CD4-positive, CD25-positive, alpha-beta regulatory T cell (primary cell): ENCODE measurements around the gene DLL3. TPM values are rescaled to one million over a fixed set of nuclear protein-coding genes. Genes with fewer than 3 reads are reported as not detected.

Source experiments
- ATAC-seq, 2 donors: fragments of 150-1000 bp; cut with Tn5 transposase; one replicate each; pipeline ENCODE4 v1.10.0; 2021; ENCODE audit warnings: low read depth in 2 of 2, moderate number of reproducible peaks in 2 of 2, moderate library complexity in 1 of 2
- DNase-seq, 3 donors: peaks; one replicate each; pipeline versions ENCODE4 v3.0.0 to v3.0.0-alpha.2; 2012 to 2022; ENCODE audit warnings: mixed read lengths in 1 of 3
- H3K27ac ChIP-seq: one replicate; pipeline ENCODE4 v1.7.0; 2013; ENCODE audit warnings: mild to moderate bottlenecking, low read length; ENCODE audit not compliant: insufficient read depth, poor library complexity, severe bottlenecking
- H3K27me3 ChIP-seq: one replicate; pipeline ENCODE4 v1.7.0; 2013; ENCODE audit warnings: low read length; ENCODE audit not compliant: control insufficient read depth, insufficient read depth
- H3K36me3 ChIP-seq: one replicate; pipeline ENCODE4 v1.7.0; 2013; ENCODE audit warnings: mild to moderate bottlenecking, low read length, moderate library complexity; ENCODE audit not compliant: control insufficient read depth, insufficient read depth
- H3K4me1 ChIP-seq: 2 replicates; pipeline ENCODE4 v1.7.0; 2013; ENCODE audit warnings: mild to moderate bottlenecking, low read length; ENCODE audit not compliant: insufficient read depth, control insufficient read depth, poor library complexity, severe bottlenecking
- H3K4me3 ChIP-seq: one replicate; pipeline ENCODE4 v1.7.0; 2013; ENCODE audit warnings: low read depth, mild to moderate bottlenecking, low read length, moderate library complexity
- H3K9me3 ChIP-seq, 2 experiments: 1 replicate in 1 of 2; 2 replicates in 1 of 2; pipeline ENCODE4 v1.7.0; 2013; ENCODE audit warnings: low read length in 2 of 2, mild to moderate bottlenecking in 1 of 2, moderate library complexity in 1 of 2; ENCODE audit not compliant: control insufficient read depth in 2 of 2
- H3K27ac Mint-ChIP-seq, 3 donors: one replicate each; pipeline ENCODE4 v1.8.0; 2020 to 2022; ENCODE audit warnings: mild to moderate bottlenecking in 3 of 3, mixed read lengths in 3 of 3, moderate library complexity in 2 of 3
- H3K27me3 Mint-ChIP-seq: one replicate; pipeline ENCODE4 v1.8.0; 2022; ENCODE audit warnings: mild to moderate bottlenecking, mixed read lengths
- H3K36me3 Mint-ChIP-seq: one replicate; pipeline ENCODE4 v1.8.0; 2020; ENCODE audit warnings: mixed read lengths
- H3K4me1 Mint-ChIP-seq, 4 donors: one replicate each; pipeline ENCODE4 v1.8.0; 2020 to 2022; ENCODE audit warnings: mixed read lengths in 4 of 4, mild to moderate bottlenecking in 1 of 4
- H3K4me3 Mint-ChIP-seq, 4 donors: one replicate each; pipeline ENCODE4 v1.8.0; 2020 to 2022; ENCODE audit warnings: mild to moderate bottlenecking in 4 of 4, mixed read lengths in 4 of 4, moderate library complexity in 3 of 4
- H3K9me3 Mint-ChIP-seq, 7 donors: one replicate each; pipeline ENCODE4 v1.8.0; 2020 to 2022; ENCODE audit warnings: mixed read lengths in 7 of 7, mild to moderate bottlenecking in 3 of 7, moderate library complexity in 2 of 7
- polyA plus RNA-seq, 4 donors: library from polyadenylated mRNA; unstranded; fragments of 300-500 nt; fragmentation: Illumina TruSeq; gene quantifications; one replicate each; pipeline ENCODE4 v1.2.3, GENCODE V29; 2021
- total RNA-seq: library from RNA; stranded (reverse); gene quantifications from one replicate; pipeline ENCODE4 v1.2.3, GENCODE V29; 2022

Gene DLL3
- total and polyA plus RNA-seq, 5 donors from 2014 or later, result 0.13 to 0.17 TPM; not detected in 3

DNA sequence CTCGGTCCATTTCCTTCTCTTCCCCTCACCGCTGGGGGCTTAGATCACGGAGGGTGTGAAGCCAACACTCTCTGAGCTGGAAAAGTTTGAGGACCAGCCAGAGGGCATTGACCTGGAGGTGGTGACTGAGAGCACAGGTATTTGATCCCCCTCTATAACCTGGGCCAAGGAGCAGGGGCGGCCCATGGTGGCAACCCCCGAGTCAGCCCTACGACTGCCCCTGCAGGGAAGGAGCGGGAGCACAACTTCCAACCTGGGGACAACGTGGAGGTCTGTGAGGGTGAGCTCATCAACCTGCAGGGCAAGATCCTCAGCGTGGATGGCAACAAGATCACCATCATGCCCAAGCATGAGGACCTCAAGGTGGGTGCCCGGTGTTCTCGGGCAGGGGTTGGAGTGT, 29.7 kb upstream of the DLL3 start:
- Histone ChIP-seq H3K27ac (no peak overlapping the region), H3K9me3 (no peaks in the 10 kb centered on the region), H3K4me1 (no peaks in the 10 kb centered on the region), H3K4me3 (no peak overlapping the region), H3K36me3 (peaks cover 96% of the 10 kb centered on the region), H3K27me3 (no peaks in the 10 kb centered on the region)
- no peak for DNase-seq
- Mint-ChIP-seq H3K4me3 (no peak overlapping the region), H3K9me3 (peaks cover 0 to 3% (median 0%) of the 10 kb centered on the region in 7 donors), H3K27ac (peak overlapping the region in 1 of 3 donors; percentile 70), H3K4me1 (peaks cover 0 to 4% (median under 1%) of the 10 kb centered on the region in 4 donors), H3K36me3 (peaks cover 37% of the 10 kb centered on the region), H3K27me3 (no peaks in the 10 kb centered on the region)
- ATAC-seq, result no peak

DNA sequence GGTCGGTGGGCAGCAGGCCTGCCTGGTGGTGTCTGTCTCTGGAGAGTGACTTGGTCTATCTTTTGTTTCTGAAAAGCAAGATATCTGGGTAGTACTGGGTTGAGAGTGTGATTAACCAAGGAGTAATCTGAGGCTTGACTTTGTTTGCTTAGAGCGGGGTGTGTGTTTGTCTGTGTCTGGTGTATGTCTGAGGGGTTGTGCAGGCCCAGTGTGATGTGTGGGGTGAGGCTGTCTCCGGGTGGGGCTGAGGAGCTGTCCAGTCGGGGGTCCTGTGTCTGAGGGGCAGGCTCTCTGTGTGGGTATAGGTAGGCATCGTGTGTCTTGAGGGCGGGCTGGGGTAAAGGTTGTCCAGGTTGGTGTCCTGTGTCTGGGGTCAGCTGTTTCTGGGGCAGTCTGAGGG, 29.2 kb upstream of the DLL3 start:
- Histone ChIP-seq H3K9me3 (no peaks in the 10 kb centered on the region), H3K27me3 (no peaks in the 10 kb centered on the region), H3K36me3 (peaks cover 95% of the 10 kb centered on the region), H3K4me3 (no peak overlapping the region), H3K4me1 (no peaks in the 10 kb centered on the region), H3K27ac (no peak overlapping the region)
- DNase-seq, result no peak
- no peak overlapping the region for H3K4me3 Mint-ChIP-seq
- peaks cover 0 to 3% (median 0%) of the 10 kb centered on the region in 7 donors for H3K9me3 Mint-ChIP-seq
- no peak for ATAC-seq
- peak overlapping the region in 1 of 3 donors; percentile 70 for H3K27ac Mint-ChIP-seq
- H3K36me3 Mint-ChIP-seq, result peaks cover 42% of the 10 kb centered on the region
- H3K4me1 Mint-ChIP-seq, result peaks cover 0 to 4% (median 1%) of the 10 kb centered on the region in 4 donors
- no peaks in the 10 kb centered on the region for H3K27me3 Mint-ChIP-seq

DNA sequence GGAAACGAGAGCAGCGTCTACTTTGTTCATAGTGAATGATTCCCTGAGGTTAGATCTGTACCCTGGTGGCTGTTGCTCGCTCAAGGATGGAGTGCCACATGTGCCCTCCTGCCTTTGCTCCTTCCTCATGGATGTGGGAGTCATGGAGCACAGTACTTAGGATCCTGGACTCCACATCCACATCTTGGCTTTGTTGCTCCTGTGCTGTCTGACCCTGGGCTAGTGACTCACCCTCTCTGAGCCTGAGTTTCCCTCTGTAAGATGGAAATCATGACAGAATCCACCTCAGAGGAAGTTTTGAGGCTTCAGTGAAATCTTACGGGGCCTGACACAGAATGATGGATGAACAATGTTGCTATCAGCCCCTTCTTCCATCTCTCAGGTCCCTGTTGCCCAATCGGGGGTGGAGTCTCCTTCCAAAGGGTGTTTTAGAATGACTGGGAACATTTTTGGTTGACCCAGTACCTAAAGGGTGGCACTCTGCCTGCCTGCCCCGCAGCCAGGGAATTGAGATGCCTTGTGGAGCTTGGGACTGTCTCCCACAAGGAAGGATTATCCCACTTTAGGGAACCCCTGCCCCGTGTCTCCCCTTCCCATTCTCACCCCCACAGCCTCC, 27.9 kb upstream of the DLL3 start:
- no peak overlapping the region for H3K4me3 ChIP-seq
- Mint-ChIP-seq H3K27me3 (no peaks in the 10 kb centered on the region), H3K4me3 (no peak overlapping the region), H3K4me1 (peaks cover 0 to 4% (median 3%) of the 10 kb centered on the region in 4 donors), H3K36me3 (peaks cover 45% of the 10 kb centered on the region), H3K27ac (no peak overlapping the region), H3K9me3 (peaks cover 0 to 3% (median 0%) of the 10 kb centered on the region in 7 donors)
- DNase-seq (no peak), ATAC-seq (no peak)
- H3K27me3 ChIP-seq, result no peaks in the 10 kb centered on the region
- no peak overlapping the region for H3K27ac ChIP-seq
- no peaks in the 10 kb centered on the region for H3K9me3 ChIP-seq
- no peaks in the 10 kb centered on the region for H3K4me1 ChIP-seq
- H3K36me3 ChIP-seq, result peaks cover 85% of the 10 kb centered on the region

DNA sequence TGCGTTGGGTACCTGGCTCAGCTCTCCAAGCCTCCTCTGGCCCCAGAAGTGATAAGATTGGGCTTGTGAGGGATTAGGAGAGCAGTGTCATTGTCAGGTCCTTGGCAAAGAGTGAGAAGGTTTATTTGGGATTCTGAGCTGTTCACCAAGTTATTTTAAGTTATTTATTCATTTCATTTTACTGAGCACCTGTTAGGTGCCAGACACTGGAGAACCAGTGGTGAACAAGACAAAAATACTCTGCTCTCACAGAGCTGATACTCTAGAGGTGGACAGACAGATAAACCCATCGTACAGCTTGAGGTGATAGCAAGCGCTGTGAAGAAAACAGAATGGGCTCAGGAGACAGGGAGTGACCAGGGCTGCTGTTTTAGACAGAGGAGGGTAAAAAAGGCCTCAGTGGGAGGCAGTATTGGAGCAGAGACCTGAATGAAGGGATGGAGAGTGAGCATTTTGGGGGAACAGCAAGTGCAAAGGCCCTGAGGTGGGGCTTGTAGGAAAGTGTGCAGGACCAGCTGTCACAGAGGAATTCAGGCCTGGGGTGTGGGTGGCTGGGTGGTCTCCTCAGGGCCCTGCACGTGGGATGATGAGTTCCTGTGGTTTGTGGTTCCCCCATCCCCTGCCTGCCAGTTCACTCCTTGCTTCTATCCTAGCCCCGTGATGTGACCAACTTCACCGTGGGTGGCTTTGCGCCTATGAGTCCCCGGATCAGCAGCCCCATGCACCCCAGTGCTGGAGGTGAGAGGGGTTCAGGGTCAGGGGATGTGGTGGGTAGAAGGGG, 26.8 kb upstream of the DLL3 start:
- Mint-ChIP-seq H3K36me3 (peaks cover 42% of the 10 kb centered on the region), H3K9me3 (peaks cover 0 to 3% (median 0%) of the 10 kb centered on the region in 7 donors), H3K27me3 (no peaks in the 10 kb centered on the region), H3K4me3 (no peak overlapping the region), H3K27ac (peak overlapping the region in 1 of 3 donors; percentile 40), H3K4me1 (peaks cover 0 to 4% (median 3%) of the 10 kb centered on the region in 4 donors)
- no peak for ATAC-seq
- no peaks in the 10 kb centered on the region for H3K27me3 ChIP-seq
- H3K4me3 ChIP-seq, result no peak overlapping the region
- no peaks in the 10 kb centered on the region for H3K4me1 ChIP-seq
- H3K27ac ChIP-seq, result no peak overlapping the region
- no peaks in the 10 kb centered on the region for H3K9me3 ChIP-seq
- DNase-seq, result no peak
- H3K36me3 ChIP-seq, result peaks cover 81% of the 10 kb centered on the region

DNA sequence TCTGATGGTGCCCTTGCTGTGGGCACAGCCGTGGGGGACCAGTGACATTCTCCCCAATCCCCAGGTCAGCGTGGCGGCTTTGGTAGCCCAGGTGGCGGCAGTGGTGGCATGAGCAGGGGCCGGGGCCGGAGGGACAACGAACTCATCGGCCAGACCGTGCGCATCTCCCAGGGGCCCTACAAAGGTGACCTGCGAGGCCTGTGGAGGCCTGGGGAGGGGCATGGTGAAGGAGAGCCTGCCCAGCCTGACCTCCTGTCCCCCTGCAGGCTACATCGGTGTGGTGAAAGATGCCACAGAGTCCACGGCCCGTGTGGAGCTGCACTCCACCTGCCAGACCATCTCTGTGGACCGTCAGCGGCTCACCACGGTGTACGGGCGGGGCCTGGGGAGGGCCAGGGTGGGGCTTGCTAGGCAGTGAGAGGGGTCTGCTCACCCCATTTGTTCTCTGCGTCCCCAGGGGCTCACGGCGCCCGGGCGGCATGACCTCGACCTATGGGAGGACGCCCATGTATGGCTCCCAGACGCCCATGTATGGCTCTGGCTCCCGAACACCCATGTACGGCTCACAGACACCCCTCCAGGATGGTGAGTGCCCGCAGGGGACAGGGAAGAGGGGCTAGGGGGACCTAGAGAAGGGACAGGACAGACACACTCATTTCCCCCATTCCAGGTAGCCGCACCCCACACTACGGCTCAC, 25.9 kb upstream of the DLL3 start:
- no peaks in the 10 kb centered on the region for H3K9me3 ChIP-seq
- peaks cover 72% of the 10 kb centered on the region for H3K36me3 ChIP-seq
- H3K4me3 ChIP-seq, result no peak overlapping the region
- H3K27ac Mint-ChIP-seq, result no peak overlapping the region
- H3K27me3 ChIP-seq, result no peaks in the 10 kb centered on the region
- H3K36me3 Mint-ChIP-seq, result peaks cover 42% of the 10 kb centered on the region
- ATAC-seq (no peak), DNase-seq (no peak)
- H3K9me3 Mint-ChIP-seq, result peaks cover 0 to 3% (median 0%) of the 10 kb centered on the region in 7 donors
- no peaks in the 10 kb centered on the region for H3K4me1 ChIP-seq
- peaks cover 0 to 4% (median 3%) of the 10 kb centered on the region in 4 donors for H3K4me1 Mint-ChIP-seq
- H3K27me3 Mint-ChIP-seq, result no peaks in the 10 kb centered on the region
- no peak overlapping the region for H3K4me3 Mint-ChIP-seq
- H3K27ac ChIP-seq, result no peak overlapping the region

DNA sequence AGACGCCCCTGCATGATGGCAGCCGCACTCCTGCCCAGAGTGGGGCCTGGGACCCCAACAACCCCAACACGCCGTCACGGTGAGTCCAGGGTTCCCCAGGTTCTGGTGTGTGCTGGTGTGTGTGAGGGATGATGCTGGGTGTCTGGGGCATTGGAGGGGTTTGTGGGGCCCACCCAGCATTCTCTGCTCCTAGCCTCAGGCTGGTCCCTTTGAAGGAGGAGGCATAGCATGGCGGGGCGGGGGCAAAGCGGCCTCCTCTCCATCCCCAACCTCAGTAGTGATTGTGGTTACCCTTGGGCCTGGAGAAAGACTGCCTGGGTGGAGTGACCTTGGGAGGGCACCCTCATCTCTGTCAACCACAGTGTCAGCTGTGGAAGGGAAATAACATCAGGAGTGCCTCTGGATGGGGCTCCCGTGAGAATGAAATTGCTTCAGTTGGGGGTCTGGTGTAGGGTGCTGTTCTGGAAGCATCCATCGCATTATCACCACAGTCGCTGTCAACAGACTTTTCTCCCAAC, 25.2 kb upstream of the DLL3 start:
- peaks cover 38% of the 10 kb centered on the region for H3K36me3 Mint-ChIP-seq
- no peak overlapping the region for H3K4me3 ChIP-seq
- H3K4me1 Mint-ChIP-seq, result peaks cover 2 to 4% (median 3%) of the 10 kb centered on the region in 4 donors
- peaks cover 66% of the 10 kb centered on the region for H3K36me3 ChIP-seq
- no peak for ATAC-seq
- no peaks in the 10 kb centered on the region for H3K27me3 ChIP-seq
- no peaks in the 10 kb centered on the region for H3K9me3 ChIP-seq
- H3K27ac Mint-ChIP-seq, result peak overlapping the region in 1 of 3 donors; percentile 48
- no peak for DNase-seq
- no peaks in the 10 kb centered on the region for H3K27me3 Mint-ChIP-seq
- peak overlapping the region in 1 of 4 donors; percentile 36 for H3K4me3 Mint-ChIP-seq
- no peaks in the 10 kb centered on the region for H3K4me1 ChIP-seq
- H3K9me3 Mint-ChIP-seq, result peaks cover 0 to 3% (median 0%) of the 10 kb centered on the region in 7 donors
- H3K27ac ChIP-seq, result no peak overlapping the region

DNA sequence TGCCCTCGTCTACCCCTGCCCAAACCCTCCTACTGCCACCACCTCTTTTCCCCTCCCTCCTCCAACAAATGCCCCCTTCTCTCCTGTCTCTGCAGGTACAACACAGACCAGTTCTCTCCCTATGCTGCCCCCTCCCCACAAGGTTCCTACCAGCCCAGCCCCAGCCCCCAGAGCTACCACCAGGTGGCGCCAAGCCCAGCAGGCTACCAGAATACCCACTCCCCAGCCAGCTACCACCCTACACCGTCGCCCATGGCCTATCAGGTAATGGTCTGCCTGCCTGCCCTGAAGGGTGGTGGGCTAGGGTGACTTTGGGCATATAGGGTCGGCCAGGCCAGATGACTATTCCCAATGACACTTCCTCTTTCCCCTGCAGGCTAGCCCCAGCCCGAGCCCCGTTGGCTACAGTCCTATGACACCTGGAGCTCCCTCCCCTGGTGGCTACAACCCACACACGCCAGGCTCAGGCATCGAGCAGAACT, 24.6 kb upstream of the DLL3 start:
- H3K27me3 ChIP-seq, result no peaks in the 10 kb centered on the region
- Mint-ChIP-seq H3K36me3 (peaks cover 34% of the 10 kb centered on the region), H3K4me1 (peaks cover 2 to 4% (median 4%) of the 10 kb centered on the region in 4 donors), H3K27ac (no peak overlapping the region), H3K9me3 (peaks cover 0 to 3% (median 0%) of the 10 kb centered on the region in 7 donors), H3K4me3 (peak overlapping the region in 1 of 4 donors; percentile 36), H3K27me3 (no peaks in the 10 kb centered on the region)
- ATAC-seq, result peak; percentile 69
- H3K27ac ChIP-seq, result no peak overlapping the region
- DNase-seq, result peak; percentile 57 to 69 (median 60)
- H3K36me3 ChIP-seq, result peaks cover 60% of the 10 kb centered on the region
- no peak overlapping the region for H3K4me3 ChIP-seq
- H3K9me3 ChIP-seq, result no peaks in the 10 kb centered on the region
- no peaks in the 10 kb centered on the region for H3K4me1 ChIP-seq
